Mucosa of rectum (tissue), 2 donors: ENCODE data around the gene PCNA.

Experiments used
- H3K27ac ChIP-seq, 2 donors: one replicate each; pipeline ENCODE4 v1.7.0; 2013; ENCODE audit warnings: inconsistent platforms in 2 of 2, low read depth in 2 of 2, low read length in 2 of 2
- H3K27me3 ChIP-seq, 2 donors: one replicate each; pipeline ENCODE4 v1.7.0; 2013; ENCODE audit warnings: low read length in 2 of 2; ENCODE audit not compliant: control insufficient read depth in 2 of 2, insufficient read depth in 2 of 2
- H3K36me3 ChIP-seq, 2 donors: one replicate each; pipeline ENCODE4 v1.7.0; 2013; ENCODE audit warnings: low read length in 2 of 2; ENCODE audit not compliant: control insufficient read depth in 2 of 2, insufficient read depth in 2 of 2
- H3K4me1 ChIP-seq, 2 donors: one replicate each; pipeline ENCODE4 v1.7.0; 2013; ENCODE audit warnings: low read length in 2 of 2, mild to moderate bottlenecking in 1 of 2; ENCODE audit not compliant: control insufficient read depth in 2 of 2, insufficient read depth in 2 of 2
- H3K4me3 ChIP-seq, 2 donors: one replicate each; pipeline ENCODE4 v1.7.0; 2013; ENCODE audit warnings: low read length in 2 of 2
- H3K9ac ChIP-seq, 2 donors: one replicate each; pipeline ENCODE4 v1.7.0; 2013; ENCODE audit warnings: low read length in 2 of 2, low read depth in 1 of 2, mild to moderate bottlenecking in 1 of 2
- H3K9me3 ChIP-seq, 2 donors: one replicate each; pipeline ENCODE4 v1.7.0; 2013; ENCODE audit warnings: low read length in 2 of 2; ENCODE audit not compliant: control insufficient read depth in 2 of 2
- donor health status: healthy.
- donor health status: Normal muscosa, but diverticular disease.

The PCNA gene

GRCh38 chr20:5122873-5123260 lies 3.1 kb upstream of the PCNA start:
- H3K36me3 ChIP-seq: no peaks in the 10 kb centered on the region
- H3K27me3 ChIP-seq: no peaks in the 10 kb centered on the region
- H3K27ac ChIP-seq: no peak overlapping the region
- H3K9me3 ChIP-seq: no peaks in the 10 kb centered on the region
- no peak overlapping the region for H3K4me3 ChIP-seq
- H3K9ac ChIP-seq: no peak overlapping the region
- peaks cover 11 to 19% of the 10 kb centered on the region in 2 donors for H3K4me1 ChIP-seq

DNA sequence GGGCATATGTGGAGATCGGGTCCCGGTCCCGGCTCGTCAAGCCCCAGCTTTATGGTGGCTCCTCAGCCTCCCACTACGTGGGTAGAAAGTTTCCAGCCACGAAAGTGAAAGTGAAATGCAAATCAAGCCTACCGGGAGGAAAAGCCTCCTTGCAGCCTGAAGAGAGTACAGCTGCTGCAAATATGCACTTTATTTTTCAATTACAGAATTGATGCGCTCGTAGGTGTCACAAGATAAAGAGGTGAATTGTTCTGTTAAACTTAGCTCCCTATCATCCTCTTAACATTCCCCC lies 373 bp upstream of the PCNA start:
- Histone ChIP-seq H3K27ac (peak overlapping the region; percentile 96 to 97), H3K9me3 (no peaks in the 10 kb centered on the region), H3K4me1 (peaks cover 10 to 12% of the 10 kb centered on the region in 2 donors), H3K36me3 (peaks cover 13 to 14% of the 10 kb centered on the region in 2 donors), H3K9ac (peak overlapping the region; percentile 91 to 94), H3K4me3 (peak overlapping the region; percentile 98 to 100), H3K27me3 (no peaks in the 10 kb centered on the region)

DNA sequence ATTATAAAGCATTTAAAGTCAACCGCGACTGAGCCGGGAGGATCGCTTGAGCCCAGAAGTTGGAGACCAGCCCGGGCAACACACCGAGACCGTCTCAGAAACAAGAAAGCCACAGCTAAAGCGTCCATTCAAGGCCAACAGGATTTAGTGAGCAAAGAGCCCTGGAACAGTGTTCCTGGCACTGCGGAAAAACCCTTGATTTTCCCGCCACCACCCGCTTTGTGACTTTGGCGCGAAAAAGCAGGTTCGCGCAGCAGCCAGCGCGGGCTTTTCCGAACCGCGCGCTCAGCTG lies 669 bp downstream of the PCNA start:
- peaks cover 16 to 22% of the 10 kb centered on the region in 2 donors for H3K36me3 ChIP-seq
- H3K4me1 ChIP-seq: peaks cover 10 to 13% of the 10 kb centered on the region in 2 donors
- no peaks in the 10 kb centered on the region for H3K9me3 ChIP-seq
- H3K27me3 ChIP-seq: no peaks in the 10 kb centered on the region
- H3K9ac ChIP-seq: peak overlapping the region; percentile 54 to 94
- H3K27ac ChIP-seq: peak overlapping the region in 1 of 2 donors; percentile 96
- peak overlapping the region; percentile 98 to 100 for H3K4me3 ChIP-seq

DNA sequence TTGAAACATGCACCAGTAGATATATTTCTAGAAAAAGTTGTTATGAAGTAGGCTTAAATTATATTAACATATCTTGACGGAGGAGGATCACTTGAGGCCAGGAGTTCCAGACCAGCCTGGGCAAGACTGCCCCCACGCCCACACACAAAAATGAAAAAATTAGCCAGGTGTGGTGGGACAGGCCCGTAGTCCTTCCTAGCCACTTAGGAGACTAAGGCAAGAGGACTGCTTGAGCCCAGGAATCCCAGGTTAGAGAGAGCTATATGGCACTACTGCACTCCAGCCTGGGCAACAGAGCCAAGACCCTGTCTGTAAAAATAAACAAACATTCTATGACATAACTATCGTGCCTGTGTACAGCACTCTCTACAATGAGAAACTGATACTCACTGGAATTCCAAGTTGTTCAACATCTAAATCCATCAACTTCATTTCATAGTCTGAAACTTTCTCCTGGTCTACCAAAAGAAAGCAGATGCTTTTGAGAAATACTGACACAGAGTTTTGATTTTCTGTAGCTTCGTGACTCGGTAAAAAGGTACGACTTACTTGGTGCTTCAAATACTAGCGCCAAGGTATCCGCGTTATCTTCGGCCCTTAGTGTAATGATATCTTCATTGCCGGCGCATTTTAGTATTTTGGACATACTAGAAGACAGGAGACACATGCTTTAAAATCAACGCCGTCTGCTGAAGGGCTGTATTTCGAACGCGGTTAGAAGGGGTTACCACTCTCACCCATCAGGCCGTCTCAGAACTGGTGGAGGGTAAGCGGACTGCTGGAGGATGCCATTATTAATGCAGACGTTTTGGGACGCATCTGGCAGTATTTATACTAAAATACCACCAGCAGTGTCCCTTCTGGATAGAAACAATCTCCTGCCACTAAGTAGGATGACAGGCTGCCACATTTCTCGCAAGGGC lies 1.3 kb downstream of the PCNA start:
- no peaks in the 10 kb centered on the region for H3K9me3 ChIP-seq
- peaks cover 14 to 19% of the 10 kb centered on the region in 2 donors for H3K4me1 ChIP-seq
- peaks cover 16 to 22% of the 10 kb centered on the region in 2 donors for H3K36me3 ChIP-seq
- H3K27ac ChIP-seq: peak overlapping the region in 1 of 2 donors; percentile 14
- peak overlapping the region; percentile 98 to 100 for H3K4me3 ChIP-seq
- peak overlapping the region; percentile 54 to 94 for H3K9ac ChIP-seq
- no peaks in the 10 kb centered on the region for H3K27me3 ChIP-seq

DNA sequence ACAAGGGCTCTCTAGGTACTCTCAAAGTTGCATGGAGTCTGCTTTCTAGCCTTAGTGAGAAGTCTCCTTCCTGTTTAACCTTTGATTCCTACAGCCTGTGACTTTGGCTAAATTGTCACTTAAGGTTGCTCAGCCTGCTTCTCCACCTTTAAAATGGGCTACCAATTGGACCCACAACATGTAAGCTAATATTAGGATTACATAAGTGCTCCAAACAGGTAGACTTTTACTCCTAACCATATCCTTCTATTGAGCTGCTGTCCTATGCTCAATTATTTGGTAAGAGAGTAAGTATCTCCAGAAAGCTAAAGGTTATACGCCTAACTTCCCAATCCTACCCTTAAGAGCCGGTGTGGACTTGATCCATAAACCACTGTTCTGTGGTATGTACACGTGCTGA lies 2.9 kb downstream of the PCNA start:
- H3K27ac ChIP-seq: no peak overlapping the region

DNA sequence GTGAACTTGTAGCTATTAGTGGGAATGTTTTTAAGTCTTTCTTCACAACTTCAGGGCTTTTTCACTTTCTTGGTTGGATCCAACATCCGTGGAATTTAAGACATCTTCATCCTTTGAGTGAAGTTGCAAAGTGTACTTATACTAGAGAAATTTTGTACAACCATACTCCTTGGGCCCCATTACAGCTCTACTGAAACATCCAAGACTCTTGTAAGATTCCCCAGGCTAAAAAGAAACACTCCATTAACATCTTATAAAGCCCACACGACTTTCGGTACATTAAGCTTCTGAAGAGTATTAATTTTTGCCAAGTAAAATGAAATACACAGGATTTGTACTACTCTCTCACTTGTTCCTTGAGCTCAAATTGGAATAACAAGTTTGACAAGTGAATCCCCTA lies 5.4 kb downstream of the PCNA start:
- Histone ChIP-seq H3K27me3 (no peaks in the 10 kb centered on the region), H3K9me3 (no peaks in the 10 kb centered on the region), H3K4me3 (no peak overlapping the region), H3K9ac (no peak overlapping the region), H3K4me1 (peaks cover 18 to 28% of the 10 kb centered on the region in 2 donors), H3K27ac (no peak overlapping the region), H3K36me3 (peaks cover 16 to 29% of the 10 kb centered on the region in 2 donors)

More for the DNA sequence above, 2.9 kb downstream of the PCNA start:
- H3K36me3 ChIP-seq: peaks cover 16 to 22% of the 10 kb centered on the region in 2 donors
- no peaks in the 10 kb centered on the region for H3K27me3 ChIP-seq
- H3K4me1 ChIP-seq: peaks cover 18 to 28% of the 10 kb centered on the region in 2 donors
- no peaks in the 10 kb centered on the region for H3K9me3 ChIP-seq
- no peak overlapping the region for H3K4me3 ChIP-seq
- no peak overlapping the region for H3K9ac ChIP-seq

DNA sequence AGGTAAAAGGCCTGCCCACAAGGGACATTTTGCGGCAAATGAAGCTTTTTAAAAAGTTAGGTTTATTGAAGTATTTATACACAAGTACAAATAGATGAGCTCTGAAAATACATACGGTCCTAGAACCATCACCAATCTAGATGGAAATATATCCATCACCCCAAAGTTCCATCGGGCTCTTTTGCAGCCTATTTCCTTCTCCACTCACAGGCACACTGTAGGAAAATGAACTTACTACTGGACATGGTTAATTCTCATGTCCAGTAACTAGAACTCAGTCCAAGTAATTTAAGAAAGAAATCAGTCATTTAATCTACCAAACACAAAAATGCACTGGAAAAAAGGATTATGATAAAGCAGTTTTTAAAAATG lies 6.2 kb downstream of the PCNA start:
- Histone ChIP-seq H3K36me3 (peaks cover 16 to 34% of the 10 kb centered on the region in 2 donors), H3K27ac (peak overlapping the region; percentile 99), H3K4me1 (peaks cover 12 to 23% of the 10 kb centered on the region in 2 donors)

DNA sequence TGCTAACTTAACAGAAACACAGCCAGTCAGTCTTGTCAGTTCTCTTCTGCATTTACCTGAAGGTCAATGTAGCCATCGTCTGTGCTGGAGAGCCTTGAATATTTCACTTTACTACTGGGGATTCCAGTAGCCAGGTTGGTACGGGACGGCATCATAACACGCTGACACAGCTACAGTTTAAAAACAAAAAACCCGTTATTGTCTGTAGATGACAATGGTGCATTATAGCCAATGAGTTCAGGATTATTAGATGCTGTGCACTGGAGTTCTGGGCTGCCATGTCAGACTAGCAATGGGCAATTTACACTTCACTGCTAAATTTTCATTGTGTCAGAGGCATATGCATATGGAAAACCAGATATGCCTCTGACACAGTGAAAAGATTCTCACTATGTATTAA lies 10.5 kb downstream of the PCNA start:
- no peak overlapping the region for H3K9ac ChIP-seq
- no peaks in the 10 kb centered on the region for H3K27me3 ChIP-seq
- peaks cover 8 to 18% of the 10 kb centered on the region in 2 donors for H3K4me1 ChIP-seq
- no peak overlapping the region for H3K4me3 ChIP-seq
- H3K36me3 ChIP-seq: peaks cover 6 to 33% of the 10 kb centered on the region in 2 donors
- no peak overlapping the region for H3K27ac ChIP-seq
- H3K9me3 ChIP-seq: no peaks in the 10 kb centered on the region

More for the DNA sequence above, 6.2 kb downstream of the PCNA start:
- Histone ChIP-seq H3K9me3 (no peaks in the 10 kb centered on the region), H3K9ac (peak overlapping the region; percentile 98), H3K4me3 (peak overlapping the region; percentile 89 to 96), H3K27me3 (no peaks in the 10 kb centered on the region)

GRCh38 chr20:5104479-5104878 lies 15.3 kb downstream of the PCNA start:
- Histone ChIP-seq H3K4me1 (no peaks in the 10 kb centered on the region), H3K27me3 (no peaks in the 10 kb centered on the region), H3K9me3 (no peaks in the 10 kb centered on the region), H3K36me3 (peaks cover 15 to 50% of the 10 kb centered on the region in 2 donors), H3K9ac (no peak overlapping the region), H3K4me3 (no peak overlapping the region), H3K27ac (no peak overlapping the region)

- Histone ChIP-seq H3K27me3 (no peaks in the 10 kb centered on the region), H3K27ac (no peak overlapping the region)
Measured at GRCh38 chr20:5100684-5101347, 18.9 kb downstream of the PCNA start.

More at GRCh38 chr20:5100684-5101347, 18.9 kb downstream of the PCNA start:
- no peaks in the 10 kb centered on the region for H3K9me3 ChIP-seq
- H3K9ac ChIP-seq: no peak overlapping the region
- peaks cover 16 to 56% of the 10 kb centered on the region in 2 donors for H3K36me3 ChIP-seq
- no peak overlapping the region for H3K4me3 ChIP-seq
- no peaks in the 10 kb centered on the region for H3K4me1 ChIP-seq
